Astrocyte (in vitro differentiated cells and primary cell): Measurements from ENCODE around the gene UHRF1. TPM values are rescaled to one million over a fixed set of nuclear protein-coding genes. Genes with fewer than 3 reads are reported as not detected.

ENCODE experiments used
- DNase-seq: peaks from one replicate; pipeline ENCODE4 v3.0.0-alpha.2; 2010; ENCODE audit warnings: low read depth
- FAIRE-seq: peaks from 2 replicates; lab custom pipeline; 2011; peaks lifted over from hg19 to GRCh38; lab: Jason Lieb, UNC
- H2AFZ ChIP-seq: 2 replicates; pipeline ENCODE4 v1.6.0; 2012; ENCODE audit warnings: low read depth, low read length, inconsistent platforms
- H3K27ac ChIP-seq: 2 replicates; pipeline ENCODE4 v1.5.1; 2011; ENCODE audit warnings: low read depth, low read length, inconsistent platforms
- H3K27me3 ChIP-seq: 2 replicates; pipeline ENCODE4 v1.6.0; 2011; ENCODE audit warnings: low read length, inconsistent platforms; ENCODE audit not compliant: insufficient read depth
- H3K36me3 ChIP-seq: 2 replicates; pipeline ENCODE4 v1.5.1; 2011; ENCODE audit warnings: low read length, inconsistent platforms; ENCODE audit not compliant: insufficient read depth
- H3K4me1 ChIP-seq: 2 replicates; pipeline ENCODE4 v1.5.1; 2011; ENCODE audit warnings: low read length, inconsistent platforms; ENCODE audit not compliant: insufficient read depth
- H3K4me2 ChIP-seq: 2 replicates; pipeline ENCODE4 v1.6.0; 2012; ENCODE audit warnings: low read length, inconsistent platforms
- H3K4me3 ChIP-seq: 2 replicates; pipeline ENCODE4 v1.5.1; 2011; ENCODE audit warnings: low read depth, mild to moderate bottlenecking, low read length, inconsistent platforms; ENCODE audit not compliant: insufficient read depth
- H3K79me2 ChIP-seq: 2 replicates; pipeline ENCODE4 v1.6.0; 2012; ENCODE audit warnings: mild to moderate bottlenecking, low read length, inconsistent platforms; ENCODE audit not compliant: insufficient read depth
- H3K9ac ChIP-seq: 2 replicates; pipeline ENCODE4 v1.6.0; 2012; ENCODE audit warnings: mild to moderate bottlenecking, low read length, inconsistent platforms
- H3K9me3 ChIP-seq: 2 replicates; pipeline ENCODE4 v1.5.1; 2012; ENCODE audit warnings: low read depth, mild to moderate bottlenecking, low read length, inconsistent platforms; ENCODE audit not compliant: insufficient read depth
- H4K20me1 ChIP-seq: 2 replicates; pipeline ENCODE4 v1.6.0; 2012; ENCODE audit warnings: low read length, inconsistent platforms; ENCODE audit not compliant: insufficient read depth
- H3K27ac Mint-ChIP-seq: one replicate; pipeline ENCODE4 v1.8.0; 2021; ENCODE audit warnings: mild to moderate bottlenecking, mixed read lengths; ENCODE audit not compliant: unreplicated experiment
- H3K27me3 Mint-ChIP-seq: one replicate; pipeline ENCODE4 v1.8.0; 2021; ENCODE audit warnings: low read depth, mixed read lengths; ENCODE audit not compliant: unreplicated experiment
- H3K36me3 Mint-ChIP-seq: one replicate; pipeline ENCODE4 v1.8.0; 2021; ENCODE audit warnings: low read depth, mixed read lengths; ENCODE audit not compliant: unreplicated experiment
- H3K4me1 Mint-ChIP-seq: one replicate; pipeline ENCODE4 v1.8.0; 2021; ENCODE audit warnings: low read depth, mixed read lengths; ENCODE audit not compliant: unreplicated experiment
- H3K4me3 Mint-ChIP-seq: one replicate; pipeline ENCODE4 v1.8.0; 2021; ENCODE audit warnings: mild to moderate bottlenecking, moderate library complexity, mixed read lengths; ENCODE audit not compliant: unreplicated experiment
- H3K9me3 Mint-ChIP-seq: one replicate; pipeline ENCODE4 v1.8.0; 2021; ENCODE audit warnings: mild to moderate bottlenecking, mixed read lengths; ENCODE audit not compliant: unreplicated experiment
- EZH2 ChIP-seq: IDR thresholded peaks from 2 replicates; pipeline ENCODE4 v1.6.1; 2012; ENCODE audit warnings: mild to moderate bottlenecking, low read length, inconsistent platforms; ENCODE audit not compliant: insufficient read depth
- total RNA-seq: library from RNA; stranded (reverse); gene quantifications from 2 replicates; pipeline ENCODE4 v1.2.1, GENCODE V29; 2021
- TF ChIP-seq, protein P1 (sequence below): IDR thresholded peaks from 2 replicates; pipeline ENCODE4 v1.5.1; 2011; ENCODE audit warnings: low read depth, mild to moderate bottlenecking, inconsistent platforms, low read length, moderate library complexity; ENCODE audit not compliant: insufficient read depth

Gene UHRF1
- total RNA-seq, 1 donor from 2014 or later: 16.2 TPM

DNA sequence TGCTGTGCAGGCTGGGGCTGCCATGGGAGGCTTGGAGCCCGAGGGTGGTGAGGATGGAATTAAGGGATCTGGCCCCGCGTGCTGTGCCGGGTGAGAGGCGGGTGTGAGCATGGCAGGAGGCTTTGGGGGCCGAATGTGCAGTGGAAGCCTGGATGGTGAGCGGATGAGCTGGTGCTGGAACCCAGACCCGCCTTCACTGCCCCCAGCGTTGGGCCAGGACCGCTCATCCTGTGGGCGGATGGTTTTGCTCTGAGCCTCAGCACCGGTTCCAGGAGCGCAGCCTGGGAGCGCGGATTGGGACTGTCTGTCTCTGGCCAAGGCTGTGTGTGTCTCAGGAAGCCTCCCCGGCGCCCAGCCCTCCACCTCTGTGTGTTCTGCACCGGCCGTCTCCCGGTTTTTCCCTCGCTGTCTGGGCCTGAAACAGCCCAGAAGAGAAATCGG lies 76.3 kb downstream of the UHRF1 start:
- Histone ChIP-seq H3K27me3 (no peaks in the 10 kb centered on the region), H2AFZ (no peak overlapping the region), H4K20me1 (peaks cover 91% of the 10 kb centered on the region), H3K4me1 (peaks cover 20% of the 10 kb centered on the region), H3K4me2 (no peak overlapping the region), H3K4me3 (no peak overlapping the region), H3K9ac (no peak overlapping the region), H3K79me2 (peaks cover 93% of the 10 kb centered on the region), H3K9me3 (no peaks in the 10 kb centered on the region), H3K36me3 (no peaks in the 10 kb centered on the region), H3K27ac (no peak overlapping the region)
- FAIRE-seq: no peak
- Mint-ChIP-seq H3K27ac (peak overlapping the region; percentile 38), H3K4me3 (no peak overlapping the region), H3K27me3 (no peaks in the 10 kb centered on the region), H3K36me3 (no peaks in the 10 kb centered on the region), H3K9me3 (no peaks in the 10 kb centered on the region), H3K4me1 (peaks cover 40% of the 10 kb centered on the region)
- TF ChIP-seq, protein P1, sequence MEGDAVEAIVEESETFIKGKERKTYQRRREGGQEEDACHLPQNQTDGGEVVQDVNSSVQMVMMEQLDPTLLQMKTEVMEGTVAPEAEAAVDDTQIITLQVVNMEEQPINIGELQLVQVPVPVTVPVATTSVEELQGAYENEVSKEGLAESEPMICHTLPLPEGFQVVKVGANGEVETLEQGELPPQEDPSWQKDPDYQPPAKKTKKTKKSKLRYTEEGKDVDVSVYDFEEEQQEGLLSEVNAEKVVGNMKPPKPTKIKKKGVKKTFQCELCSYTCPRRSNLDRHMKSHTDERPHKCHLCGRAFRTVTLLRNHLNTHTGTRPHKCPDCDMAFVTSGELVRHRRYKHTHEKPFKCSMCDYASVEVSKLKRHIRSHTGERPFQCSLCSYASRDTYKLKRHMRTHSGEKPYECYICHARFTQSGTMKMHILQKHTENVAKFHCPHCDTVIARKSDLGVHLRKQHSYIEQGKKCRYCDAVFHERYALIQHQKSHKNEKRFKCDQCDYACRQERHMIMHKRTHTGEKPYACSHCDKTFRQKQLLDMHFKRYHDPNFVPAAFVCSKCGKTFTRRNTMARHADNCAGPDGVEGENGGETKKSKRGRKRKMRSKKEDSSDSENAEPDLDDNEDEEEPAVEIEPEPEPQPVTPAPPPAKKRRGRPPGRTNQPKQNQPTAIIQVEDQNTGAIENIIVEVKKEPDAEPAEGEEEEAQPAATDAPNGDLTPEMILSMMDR: no peak
- DNase-seq: no peak

DNA sequence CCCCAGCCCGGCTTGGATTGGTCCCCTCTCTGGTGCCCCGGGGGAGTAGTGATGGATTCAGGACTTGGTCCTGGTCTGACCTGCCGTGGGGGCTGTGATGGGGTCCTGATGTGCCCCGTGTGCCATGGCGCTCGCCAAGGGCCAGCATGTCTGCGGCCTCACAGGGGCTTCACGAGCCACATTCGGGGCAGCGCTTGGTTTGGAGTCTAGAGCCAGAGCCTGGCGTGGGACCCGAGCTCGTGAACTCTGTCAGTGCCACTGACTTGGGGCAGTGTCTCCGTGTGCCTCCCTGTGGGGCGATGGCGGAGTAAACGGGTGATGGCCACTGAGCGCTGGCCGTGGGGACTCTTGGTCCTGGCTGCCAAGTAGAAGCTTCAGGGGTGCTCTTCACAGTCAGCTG lies 76.8 kb downstream of the UHRF1 start:
- no peak for FAIRE-seq
- Mint-ChIP-seq H3K4me1 (peaks cover 39% of the 10 kb centered on the region), H3K4me3 (no peak overlapping the region), H3K27ac (no peak overlapping the region), H3K9me3 (no peaks in the 10 kb centered on the region), H3K36me3 (no peaks in the 10 kb centered on the region), H3K27me3 (no peaks in the 10 kb centered on the region)
- Histone ChIP-seq H3K36me3 (no peaks in the 10 kb centered on the region), H3K9me3 (no peaks in the 10 kb centered on the region), H4K20me1 (peaks cover 88% of the 10 kb centered on the region), H3K27ac (no peak overlapping the region), H3K4me1 (peaks cover 20% of the 10 kb centered on the region), H3K4me3 (no peak overlapping the region), H2AFZ (no peak overlapping the region), H3K27me3 (no peaks in the 10 kb centered on the region), H3K4me2 (no peak overlapping the region), H3K79me2 (peaks cover 93% of the 10 kb centered on the region), H3K9ac (no peak overlapping the region)
- DNase-seq: no peak
- no peak for TF ChIP-seq EZH2
- TF ChIP-seq, protein P1: no peak

DNA sequence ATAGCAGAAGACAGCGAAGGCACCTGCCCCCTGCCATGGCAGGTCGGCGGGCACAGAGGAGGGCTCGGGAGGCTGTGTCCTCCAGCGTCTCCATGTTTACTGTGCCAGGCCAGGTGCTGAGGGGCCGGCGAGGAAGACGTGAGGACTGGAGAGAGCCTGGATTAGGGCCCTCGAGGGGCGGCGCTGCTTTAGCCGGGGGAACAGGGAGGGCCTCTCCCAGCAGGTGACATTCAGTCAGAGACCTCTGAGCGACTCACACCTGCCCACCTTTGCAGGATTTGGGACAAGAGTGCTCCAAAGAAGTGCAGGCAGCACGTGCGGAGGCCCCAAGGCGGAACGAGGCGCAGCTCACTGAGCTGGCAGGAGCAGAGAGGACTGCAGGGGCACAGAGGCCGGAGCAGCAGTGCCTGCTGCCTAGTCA lies 77.2 kb downstream of the UHRF1 start:
- H4K20me1 ChIP-seq: peaks cover 88% of the 10 kb centered on the region
- Mint-ChIP-seq H3K4me3 (no peak overlapping the region), H3K4me1 (peaks cover 39% of the 10 kb centered on the region)

More for the DNA sequence above, 77.2 kb downstream of the UHRF1 start:
- FAIRE-seq (no peak), DNase-seq (no peak)
- H2AFZ ChIP-seq: no peak overlapping the region
- H3K4me3 ChIP-seq: no peak overlapping the region
- H3K4me1 ChIP-seq: peaks cover 20% of the 10 kb centered on the region
- H3K27me3 ChIP-seq: no peaks in the 10 kb centered on the region
- H3K9me3 ChIP-seq: no peaks in the 10 kb centered on the region
- H3K27ac ChIP-seq: no peak overlapping the region
- TF ChIP-seq EZH2: no peak
- TF ChIP-seq, protein P1: no peak
- H3K36me3 ChIP-seq: no peaks in the 10 kb centered on the region
- H3K4me2 ChIP-seq: no peak overlapping the region
- Mint-ChIP-seq H3K27ac (peak overlapping the region; percentile 53), H3K27me3 (no peaks in the 10 kb centered on the region), H3K9me3 (no peaks in the 10 kb centered on the region), H3K36me3 (peaks cover 1% of the 10 kb centered on the region)
- peaks cover 93% of the 10 kb centered on the region for H3K79me2 ChIP-seq
- H3K9ac ChIP-seq: no peak overlapping the region
